Adrenal gland (tissue), 12 donors: ENCODE measurements around the gene CASD1. TPM values are rescaled to one million over a fixed set of nuclear protein-coding genes. Genes with fewer than 3 reads are reported as not detected.

Experiments
- DNase-seq, 7 donors: peaks; one replicate each; pipeline ENCODE4 v3.0.0-alpha.2; 2019 to 2020
- H3K27ac ChIP-seq, 5 donors: fragments of 200-600 bp; sonication (generic) in 4 of 5; 1 replicate in 3 of 5; 2 replicates in 2 of 5; pipeline versions ENCODE4 v1.5.1 to v1.8.0; 2016 to 2020; ENCODE audit warnings: mild to moderate bottlenecking in 1 of 5
- H3K27me3 ChIP-seq: fragments of 200-600 bp; 2 replicates; pipeline ENCODE4 v1.8.0; 2021
- H3K36me3 ChIP-seq, 2 donors: fragments of 200-600 bp; replicated peaks in 1 of 2; 1 replicate in 1 of 2; 2 replicates in 1 of 2; pipeline versions ENCODE4 v1.5.1 to v1.8.0; 2018 to 2022
- H3K4me1 ChIP-seq, 2 donors: fragments of 200-600 bp; replicated peaks in 1 of 2; 1 replicate in 1 of 2; 2 replicates in 1 of 2; pipeline versions ENCODE4 v1.5.1 to v1.8.0; 2018 to 2021
- H3K4me3 ChIP-seq, 4 donors: fragments of 200-600 bp; sonication (generic) in 3 of 4; one replicate each; pipeline ENCODE4 v1.5.1; 2016 to 2018
- H3K9me3 ChIP-seq, 3 donors: fragments of 200-600 bp; sonication (generic) in 1 of 3; replicated peaks in 1 of 3; 1 replicate in 2 of 3; 2 replicates in 1 of 3; pipeline versions ENCODE4 v1.5.1 to v1.8.0; 2016 to 2021
- CTCF ChIP-seq, 6 experiments: fragments of 450-650 bp in 4 of 6; fragments of 200-600 bp in 2 of 6; sonication (generic) in 1 of 6; IDR thresholded peaks; 1 replicate in 5 of 6; 2 replicates in 1 of 6; pipeline versions ENCODE4 v1.5.1 to v1.8.0; 2016 to 2021; ENCODE audit warnings: antibody characterized with exemption in 6 of 6, mild to moderate bottlenecking in 2 of 6, moderate library complexity in 1 of 6
- POLR2A ChIP-seq, 2 donors: fragments of 450-650 bp; IDR thresholded peaks; one replicate each; pipeline ENCODE4 v1.6.1; 2017; ENCODE audit warnings: antibody characterized with exemption in 2 of 2, mild to moderate bottlenecking in 2 of 2, moderate library complexity in 1 of 2
- WGBS, 4 donors: extraction: QIAGEN DNeasy Blood & Tissue Kit in 2 of 4; methylation state at CpG; one replicate each; pipeline versions ENCODE4 v1.1.5 to v1.1.7; 2013 to 2017; 5-methylcytosine and 5-hydroxymethylcytosine counted together
- intact Hi-C, 2 donors: fragments of 100-400 bp; cut with DNase I; formaldehyde crosslinking; loops; one replicate each; pipeline versions ENCODE4 v1.14.1 to v1.15.0; 2022 to 2023
- polyA plus RNA-seq, 3 donors: library from polyadenylated mRNA; stranded (reverse); fragments of 200-250 nt in 2 of 3; fragments of 350-450 nt in 1 of 3; fragmentation: Illumina TruSeq in 1 of 3; extraction: RNeasy Lipid Tissue Mini Kit (QIAGEN cat#74804) in 1 of 3; gene quantifications; one replicate each; pipeline ENCODE4 v1.2.3, GENCODE V29; 2013 to 2014
- total RNA-seq, 9 donors: library from RNA; depleted of rRNA in 4 of 9; stranded (reverse); fragments of >200 nt in 4 of 9; fragments of 120-200 nt in 1 of 9; fragmentation: NEBNext Ultra II Directional in 1 of 9; extraction: Animal tissue kit (Norgen Biotek cat#: 25700) in 1 of 9; gene quantifications; one replicate each; pipeline versions ENCODE4 v1.1.0 to v1.2.4, GENCODE V29; 2013 to 2023
- donor health status: healthy with polysubstance abuse.
- donor health status: Bipolar disorder and iron deficiency.
- donor health status: DM: yes; HTN: yes; CAD: no.
- donor health status: DM: no; HTN: no; CAD: no.
- donor health status: DM: no; HTN: no; CAD: no.
- donor health status: DM: yes; HTN: yes; CAD: no.

Gene CASD1
- total and polyA plus RNA-seq, 12 donors: 28.8 to 75.7 (median 46.2) TPM

GRCh38 chr7:94514140-94514889 lies 4.7 kb downstream of the CASD1 start:
- H3K4me3 ChIP-seq: no peak overlapping the region
- intact Hi-C loops: no loop called here
- 54 to 60% (median 58%) methylated on average over 4 of the region's 4 CpGs for WGBS, 4 donors
- H3K27ac ChIP-seq: no peak overlapping the region
- H3K4me1 ChIP-seq: peaks cover 41 to 57% of the 10 kb centered on the region in 2 donors
- peaks cover 0 to 6% (median 0%) of the 10 kb centered on the region in 3 donors for H3K9me3 ChIP-seq
- TF ChIP-seq POLR2A (IDR thresholded peaks at IDR 0.05) (no peak), CTCF (IDR thresholded peaks at IDR 0.05) (no peak)
- H3K36me3 ChIP-seq: peaks cover 0 to 8% of the 10 kb centered on the region in 2 donors
- H3K27me3 ChIP-seq: no peaks in the 10 kb centered on the region
- no peak for DNase-seq

- H3K27ac ChIP-seq: no peak overlapping the region
- peaks cover 0 to 8% of the 10 kb centered on the region in 2 donors for H3K36me3 ChIP-seq
- peaks cover 41 to 57% of the 10 kb centered on the region in 2 donors for H3K4me1 ChIP-seq
- no peaks in the 10 kb centered on the region for H3K27me3 ChIP-seq
- intact Hi-C loops: no loop called here
- H3K4me3 ChIP-seq: no peak overlapping the region
- TF ChIP-seq CTCF (IDR thresholded peaks at IDR 0.05): no peak
- TF ChIP-seq POLR2A (IDR thresholded peaks at IDR 0.05): no peak
- DNase-seq: no peak
- H3K9me3 ChIP-seq: peaks cover 0 to 6% (median 0%) of the 10 kb centered on the region in 3 donors
Measured at GRCh38 chr7:94514917-94515316, 5.3 kb downstream of the CASD1 start.

- no peak for TF ChIP-seq CTCF (IDR thresholded peaks at IDR 0.05)
- no peak for TF ChIP-seq POLR2A (IDR thresholded peaks at IDR 0.05)
- Histone ChIP-seq H3K27me3 (no peaks in the 10 kb centered on the region), H3K9me3 (no peaks in the 10 kb centered on the region), H3K4me1 (peaks cover 0 to 3% of the 10 kb centered on the region in 2 donors), H3K4me3 (no peak overlapping the region), H3K27ac (no peak overlapping the region), H3K36me3 (peaks cover 7 to 13% of the 10 kb centered on the region in 2 donors)
- no peak for DNase-seq
- WGBS, 4 donors: 90 to 93% (median 92%) methylated on average over 3 of the region's 3 CpGs
- intact Hi-C loops: no loop called here
Measured at GRCh38 chr7:94525923-94526322, 16.3 kb downstream of the CASD1 start.

- intact Hi-C loops: no loop called here
Measured at GRCh38 chr7:94529516-94529915, 19.9 kb downstream of the CASD1 start.

More at GRCh38 chr7:94529516-94529915, 19.9 kb downstream of the CASD1 start:
- Histone ChIP-seq H3K27ac (no peak overlapping the region), H3K4me3 (no peak overlapping the region), H3K4me1 (peaks cover 0 to 6% of the 10 kb centered on the region in 2 donors), H3K27me3 (no peaks in the 10 kb centered on the region), H3K36me3 (peaks cover 3 to 13% of the 10 kb centered on the region in 2 donors), H3K9me3 (no peaks in the 10 kb centered on the region)
- no peak for TF ChIP-seq POLR2A (IDR thresholded peaks at IDR 0.05)
- no peak for TF ChIP-seq CTCF (IDR thresholded peaks at IDR 0.05)
- DNase-seq: no peak
- WGBS, 4 donors: 81 to 90% (median 84%) methylated on average over 1 of the region's 1 CpG
